Psoas muscle (tissue), 8 donors: Measurements from ENCODE around the gene FARP1. TPM values are rescaled to one million over a fixed set of nuclear protein-coding genes. Genes with fewer than 3 reads are reported as not detected.

Experiments
- ATAC-seq, 4 donors: fragments of 200-7000 bp; cut with Tn5 transposase; one replicate each; pipeline ENCODE4 v1.9.1; 2020; ENCODE audit warnings: moderate library complexity in 3 of 4, mild to moderate bottlenecking in 2 of 4
- DNase-seq, 2 donors: peaks; one replicate each; pipeline ENCODE4 v3.0.0-alpha.2; 2020
- H3K27ac ChIP-seq: fragments of 200-600 bp; one replicate; pipeline ENCODE4 v1.8.0; 2022
- H3K27me3 ChIP-seq, 3 donors: fragments of 200-600 bp in 1 of 3; one replicate each; pipeline versions ENCODE4 v1.6.1 to v1.8.0; 2013 to 2022; ENCODE audit warnings: low read length in 2 of 3, mild to moderate bottlenecking in 2 of 3, moderate library complexity in 1 of 3; ENCODE audit not compliant: insufficient read depth in 3 of 3
- H3K36me3 ChIP-seq, 2 donors: fragments of 200-600 bp in 1 of 2; one replicate each; pipeline versions ENCODE4 v1.6.1 to v1.8.0; 2013 to 2022; ENCODE audit warnings: low read depth in 1 of 2, mild to moderate bottlenecking in 1 of 2, moderate library complexity in 1 of 2; ENCODE audit not compliant: insufficient read depth in 1 of 2
- H3K4me1 ChIP-seq: fragments of 200-600 bp; one replicate; pipeline ENCODE4 v1.8.0; 2022
- H3K4me3 ChIP-seq: fragments of 200-600 bp; one replicate; pipeline ENCODE4 v1.8.0; 2022; ENCODE audit warnings: mild to moderate bottlenecking
- H3K9me3 ChIP-seq: fragments of 200-600 bp; one replicate; pipeline ENCODE4 v1.8.0; 2022
- CTCF ChIP-seq: fragments of 200-600 bp; IDR thresholded peaks from one replicate; pipeline ENCODE4 v1.8.0; 2022; ENCODE audit warnings: antibody characterized with exemption
- WGBS, 3 donors: extraction: QIAGEN DNeasy Blood & Tissue Kit; methylation state at CpG; one replicate each; pipeline versions ENCODE4 v1.1.6 to v1.1.7; 2013; 5-methylcytosine and 5-hydroxymethylcytosine counted together
- intact Hi-C, 2 donors: fragments of 100-400 bp; cut with DNase I; formaldehyde crosslinking; loops; one replicate each; pipeline versions ENCODE4 v1.11.0 to v1.14.2; 2022
- polyA plus RNA-seq, 3 donors: library from polyadenylated mRNA; stranded (reverse); fragments of 200-250 nt; gene quantifications; one replicate each; pipeline ENCODE4 v1.2.3, GENCODE V29; 2013
- total RNA-seq, 4 donors: library from RNA; stranded (reverse); fragmentation: NEBNext Ultra II Directional in 2 of 4; extraction: Animal tissue kit (Norgen Biotek cat#: 25700) in 2 of 4; gene quantifications; one replicate each; pipeline versions ENCODE4 v1.2.1 to v1.2.4, GENCODE V29; 2021 to 2023
- donor health status: healthy with polysubstance abuse.
- donor health status: DM: no; HTN: no; CAD: no; lungs with moderate emphysema.
- donor health status: Bipolar disorder and iron deficiency.
- donor health status: healthy.
- donor health status: DM: yes; HTN: yes; CAD: no.
- donor health status: DM: no; HTN: no; CAD: no.
- donor health status: DM: no; HTN: no; CAD: no.
- donor health status: DM: yes; HTN: yes; CAD: no.

Gene FARP1
- total and polyA plus RNA-seq, 7 donors, result 5.7 to 19.4 (median 9.2) TPM

GRCh38 chr13:98377635-98378378, 234.9 kb downstream of the FARP1 start:
- DNase-seq (no peak), ATAC-seq (no peak)
- Histone ChIP-seq H3K27me3 (no peaks in the 10 kb centered on the region), H3K27ac (no peak overlapping the region), H3K4me1 (no peaks in the 10 kb centered on the region), H3K9me3 (peaks cover 9% of the 10 kb centered on the region), H3K4me3 (no peak overlapping the region), H3K36me3 (no peaks in the 10 kb centered on the region)
- TF ChIP-seq CTCF, result no peak
- intact Hi-C loops, result no loop called here
- 90 to 92% (median 90%) methylated on average over 13 of the region's 13 CpGs for WGBS, 3 donors

GRCh38 chr13:98384739-98385138, 241.8 kb downstream of the FARP1 start:
- H3K27me3 ChIP-seq, result no peaks in the 10 kb centered on the region
- no peak overlapping the region for H3K4me3 ChIP-seq
- peaks cover 0 to 5% of the 10 kb centered on the region in 2 donors for H3K36me3 ChIP-seq
- H3K4me1 ChIP-seq, result no peaks in the 10 kb centered on the region
- intact Hi-C loops, result no loop called here
- H3K27ac ChIP-seq, result no peak overlapping the region
- DNase-seq (no peak), ATAC-seq (no peak)
- H3K9me3 ChIP-seq, result no peaks in the 10 kb centered on the region
- TF ChIP-seq CTCF, result no peak
- 90 to 93% (median 92%) methylated on average over 5 of the region's 5 CpGs for WGBS, 3 donors

- no peak overlapping the region for H3K4me3 ChIP-seq
- intact Hi-C loops, result no loop called here
- WGBS, 3 donors, result 66 to 78% (median 76%) methylated on average over 10 of the region's 10 CpGs
Observed at GRCh38 chr13:98385606-98386005, 242.7 kb downstream of the FARP1 start.

GRCh38 chr13:98386637-98387036, 243.7 kb downstream of the FARP1 start:
- intact Hi-C loops, result no loop called here
- 90 to 98% (median 95%) methylated on average over 8 of the region's 8 CpGs for WGBS, 3 donors
- ATAC-seq (no peak), DNase-seq (no peak)
- H3K4me3 ChIP-seq, result no peak overlapping the region
- no peaks in the 10 kb centered on the region for H3K27me3 ChIP-seq
- no peaks in the 10 kb centered on the region for H3K4me1 ChIP-seq
- no peak for TF ChIP-seq CTCF
- peaks cover 0 to 8% of the 10 kb centered on the region in 2 donors for H3K36me3 ChIP-seq
- H3K27ac ChIP-seq, result no peak overlapping the region
- no peaks in the 10 kb centered on the region for H3K9me3 ChIP-seq

More at GRCh38 chr13:98385606-98386005, 242.7 kb downstream of the FARP1 start:
- Histone ChIP-seq H3K27ac (no peak overlapping the region), H3K4me1 (no peaks in the 10 kb centered on the region), H3K9me3 (no peaks in the 10 kb centered on the region), H3K27me3 (no peaks in the 10 kb centered on the region), H3K36me3 (peaks cover 0 to 8% of the 10 kb centered on the region in 2 donors)
- DNase-seq (no peak), ATAC-seq (no peak)
- TF ChIP-seq CTCF, result no peak

GRCh38 chr13:98389319-98389718, 246.4 kb downstream of the FARP1 start:
- intact Hi-C loops, result no loop called here
- Histone ChIP-seq H3K4me1 (peaks cover 2% of the 10 kb centered on the region), H3K36me3 (peaks cover 0 to 8% of the 10 kb centered on the region in 2 donors), H3K4me3 (no peak overlapping the region), H3K27ac (no peak overlapping the region), H3K27me3 (no peaks in the 10 kb centered on the region), H3K9me3 (no peaks in the 10 kb centered on the region)
- DNase-seq, result no peak
- 60 to 72% (median 69%) methylated on average over 9 of the region's 9 CpGs for WGBS, 3 donors
- no peak for ATAC-seq
- no peak for TF ChIP-seq CTCF
